Measurements from ENCODE around the gene C13orf46.

DNA sequence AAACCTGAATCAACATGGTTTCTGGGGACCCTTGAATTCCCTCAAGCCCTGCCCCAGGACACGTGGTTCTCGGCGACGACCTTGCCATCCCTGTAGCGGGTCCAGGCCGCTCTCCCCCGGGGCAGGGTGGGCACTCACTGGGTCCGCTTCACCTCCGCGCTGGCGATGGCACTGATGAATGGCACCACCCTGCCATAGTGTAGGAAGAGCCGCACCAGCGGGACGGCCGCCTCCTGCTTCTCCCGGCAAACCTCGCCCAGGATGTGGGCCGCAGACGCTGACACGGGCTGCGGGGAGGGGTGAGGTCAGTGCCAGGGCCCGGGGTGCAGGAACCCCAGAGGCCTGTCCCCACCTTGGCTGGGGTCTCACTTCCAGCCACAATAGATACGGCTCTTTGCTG is 44.1 kb upstream of the C13orf46 start:
- TF ChIP-seq, protein P1, sequence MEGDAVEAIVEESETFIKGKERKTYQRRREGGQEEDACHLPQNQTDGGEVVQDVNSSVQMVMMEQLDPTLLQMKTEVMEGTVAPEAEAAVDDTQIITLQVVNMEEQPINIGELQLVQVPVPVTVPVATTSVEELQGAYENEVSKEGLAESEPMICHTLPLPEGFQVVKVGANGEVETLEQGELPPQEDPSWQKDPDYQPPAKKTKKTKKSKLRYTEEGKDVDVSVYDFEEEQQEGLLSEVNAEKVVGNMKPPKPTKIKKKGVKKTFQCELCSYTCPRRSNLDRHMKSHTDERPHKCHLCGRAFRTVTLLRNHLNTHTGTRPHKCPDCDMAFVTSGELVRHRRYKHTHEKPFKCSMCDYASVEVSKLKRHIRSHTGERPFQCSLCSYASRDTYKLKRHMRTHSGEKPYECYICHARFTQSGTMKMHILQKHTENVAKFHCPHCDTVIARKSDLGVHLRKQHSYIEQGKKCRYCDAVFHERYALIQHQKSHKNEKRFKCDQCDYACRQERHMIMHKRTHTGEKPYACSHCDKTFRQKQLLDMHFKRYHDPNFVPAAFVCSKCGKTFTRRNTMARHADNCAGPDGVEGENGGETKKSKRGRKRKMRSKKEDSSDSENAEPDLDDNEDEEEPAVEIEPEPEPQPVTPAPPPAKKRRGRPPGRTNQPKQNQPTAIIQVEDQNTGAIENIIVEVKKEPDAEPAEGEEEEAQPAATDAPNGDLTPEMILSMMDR (IDR thresholded peaks at IDR 0.05) = no peak
- no peak for TF ChIP-seq POLR2A (IDR thresholded peaks at IDR 0.05)

Measured in gastroesophageal sphincter (tissue), 3 donors.